Testis (tissue), 2 donors: ENCODE results near the gene TMEM54.

Source experiments
- POLR2A ChIP-seq: fragments of 450-650 bp; IDR thresholded peaks from one replicate; pipeline ENCODE4 v1.6.1; 2017; ENCODE audit warnings: antibody characterized with exemption, mild to moderate bottlenecking, moderate library complexity
- TF ChIP-seq, protein P1 (sequence below), 3 experiments: fragments of 450-650 bp in 2 of 3; fragments of 200-600 bp in 1 of 3; sonication (generic) in 1 of 3; IDR thresholded peaks; one replicate each; pipeline ENCODE4 v1.5.1; 2016 to 2019; ENCODE audit warnings: antibody characterized with exemption in 3 of 3, mild to moderate bottlenecking in 2 of 3, moderate library complexity in 1 of 3

DNA sequence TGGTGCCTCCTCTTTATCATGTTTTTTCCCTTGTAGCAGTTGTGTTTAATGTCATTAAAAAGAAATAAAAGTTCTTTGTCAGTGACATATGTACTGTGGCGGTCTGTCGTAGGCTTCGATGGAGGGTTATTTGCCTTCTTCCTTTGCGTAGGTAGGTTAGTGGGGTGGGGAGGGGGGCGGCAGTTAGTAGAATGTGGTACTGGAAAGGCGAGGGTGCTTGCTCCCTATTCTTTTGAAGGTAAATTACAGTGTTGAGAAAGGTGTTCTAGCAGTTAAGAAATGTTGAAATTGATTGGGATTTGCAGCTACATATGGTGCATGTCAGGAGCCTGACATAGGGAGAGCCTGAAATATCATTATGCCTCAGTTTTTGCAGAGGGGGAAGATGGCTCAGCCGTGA lies 42.4 kb downstream of the TMEM54 start:
- TF ChIP-seq POLR2A: no peak
- TF ChIP-seq, protein P1, sequence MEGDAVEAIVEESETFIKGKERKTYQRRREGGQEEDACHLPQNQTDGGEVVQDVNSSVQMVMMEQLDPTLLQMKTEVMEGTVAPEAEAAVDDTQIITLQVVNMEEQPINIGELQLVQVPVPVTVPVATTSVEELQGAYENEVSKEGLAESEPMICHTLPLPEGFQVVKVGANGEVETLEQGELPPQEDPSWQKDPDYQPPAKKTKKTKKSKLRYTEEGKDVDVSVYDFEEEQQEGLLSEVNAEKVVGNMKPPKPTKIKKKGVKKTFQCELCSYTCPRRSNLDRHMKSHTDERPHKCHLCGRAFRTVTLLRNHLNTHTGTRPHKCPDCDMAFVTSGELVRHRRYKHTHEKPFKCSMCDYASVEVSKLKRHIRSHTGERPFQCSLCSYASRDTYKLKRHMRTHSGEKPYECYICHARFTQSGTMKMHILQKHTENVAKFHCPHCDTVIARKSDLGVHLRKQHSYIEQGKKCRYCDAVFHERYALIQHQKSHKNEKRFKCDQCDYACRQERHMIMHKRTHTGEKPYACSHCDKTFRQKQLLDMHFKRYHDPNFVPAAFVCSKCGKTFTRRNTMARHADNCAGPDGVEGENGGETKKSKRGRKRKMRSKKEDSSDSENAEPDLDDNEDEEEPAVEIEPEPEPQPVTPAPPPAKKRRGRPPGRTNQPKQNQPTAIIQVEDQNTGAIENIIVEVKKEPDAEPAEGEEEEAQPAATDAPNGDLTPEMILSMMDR (IDR thresholded peaks at IDR 0.05): no peak
